AG09309 (cell line): ENCODE measurements around the gene UNG.

Experiments
- DNase-seq: peaks from one replicate; pipeline ENCODE4 v3.0.0-alpha.2; 2010; ENCODE audit warnings: low read depth
- H3K4me3 ChIP-seq: 2 replicates; pipeline ENCODE4 v1.5.1; 2011; ENCODE audit warnings: mild to moderate bottlenecking, low read depth, low read length, moderate library complexity; ENCODE audit not compliant: control insufficient read depth
- CTCF ChIP-seq: IDR thresholded peaks from 2 replicates; pipeline ENCODE4 v1.5.1; 2011; ENCODE audit warnings: mild to moderate bottlenecking, low read depth, low read length, inconsistent platforms; ENCODE audit not compliant: insufficient read depth, control insufficient read depth; ENCODE audit errors: missing control alignments

Gene UNG

GRCh38 chr12:109069307-109070271, 27.8 kb upstream of the UNG start:
- H3K4me3 ChIP-seq, result no peak overlapping the region
- TF ChIP-seq CTCF, result no peak
- DNase-seq, result no peak

- no peak for TF ChIP-seq CTCF
- DNase-seq, result no peak
- H3K4me3 ChIP-seq, result no peak overlapping the region
Measured at GRCh38 chr12:109074866-109075265, 22.5 kb upstream of the UNG start.

GRCh38 chr12:109082751-109083150, 14.6 kb upstream of the UNG start:
- no peak overlapping the region for H3K4me3 ChIP-seq
- TF ChIP-seq CTCF, result no peak
- DNase-seq, result no peak

- DNase-seq, result no peak
- H3K4me3 ChIP-seq, result no peak overlapping the region
- TF ChIP-seq CTCF, result no peak
Measured at GRCh38 chr12:109084425-109084824, 13.0 kb upstream of the UNG start.

GRCh38 chr12:109085590-109085989, 11.8 kb upstream of the UNG start:
- H3K4me3 ChIP-seq, result no peak overlapping the region
- TF ChIP-seq CTCF, result no peak
- no peak for DNase-seq

- TF ChIP-seq CTCF, result no peak
- H3K4me3 ChIP-seq, result no peak overlapping the region
- no peak for DNase-seq
Measured at GRCh38 chr12:109087250-109087649, 10.1 kb upstream of the UNG start.
